ENCODE results near the gene SLC47A2. TPM values are rescaled to one million over a fixed set of nuclear protein-coding genes. Genes with fewer than 3 reads are reported as not detected.

Gene SLC47A2
- total and polyA plus RNA-seq, 2 of the 13 experiments (the other 11 are each of a cell fraction or from before 2014, with no cell fraction given), result 0.04 TPM; not detected in 1

DNA sequence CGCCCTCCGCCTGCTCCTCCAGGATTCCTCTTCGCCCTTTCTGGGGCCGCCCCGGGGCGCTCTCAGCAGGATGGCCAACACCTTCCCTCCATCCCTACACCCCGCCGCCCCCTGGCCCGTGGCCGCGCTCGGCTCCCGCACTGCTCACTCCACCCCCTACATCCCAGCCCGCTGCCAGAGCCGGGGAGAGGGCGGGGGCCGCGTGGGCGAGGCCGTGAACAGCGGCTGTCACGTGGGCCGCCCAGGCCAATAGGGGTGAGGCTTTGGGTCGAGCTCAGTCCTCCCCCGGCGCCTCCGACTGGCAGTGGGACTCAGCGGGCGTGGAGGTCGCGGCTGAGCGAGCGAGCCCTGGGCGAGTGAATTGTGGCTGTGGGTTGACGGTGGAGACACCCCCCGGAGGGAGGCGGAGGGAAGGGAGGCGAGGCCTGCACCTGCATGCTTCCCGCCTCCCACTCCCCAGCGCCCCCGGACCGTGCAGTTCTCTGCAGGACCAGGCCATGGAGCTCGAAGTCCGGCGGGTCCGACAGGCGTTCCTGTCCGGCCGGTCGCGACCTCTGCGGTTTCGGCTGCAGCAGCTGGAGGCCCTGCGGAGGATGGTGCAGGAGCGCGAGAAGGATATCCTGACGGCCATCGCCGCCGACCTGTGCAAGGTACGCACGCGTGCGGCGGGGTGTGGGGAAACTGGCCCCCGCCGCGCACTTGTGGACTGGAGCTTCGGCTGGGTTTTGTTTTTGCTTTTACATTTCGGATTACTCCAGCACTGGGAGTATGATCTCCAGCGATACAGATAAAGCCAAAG, 67.7 kb downstream of the SLC47A2 start, which contains the start of gene ALDH3A2 (continued):
- TF ChIP-seq, protein P1, sequence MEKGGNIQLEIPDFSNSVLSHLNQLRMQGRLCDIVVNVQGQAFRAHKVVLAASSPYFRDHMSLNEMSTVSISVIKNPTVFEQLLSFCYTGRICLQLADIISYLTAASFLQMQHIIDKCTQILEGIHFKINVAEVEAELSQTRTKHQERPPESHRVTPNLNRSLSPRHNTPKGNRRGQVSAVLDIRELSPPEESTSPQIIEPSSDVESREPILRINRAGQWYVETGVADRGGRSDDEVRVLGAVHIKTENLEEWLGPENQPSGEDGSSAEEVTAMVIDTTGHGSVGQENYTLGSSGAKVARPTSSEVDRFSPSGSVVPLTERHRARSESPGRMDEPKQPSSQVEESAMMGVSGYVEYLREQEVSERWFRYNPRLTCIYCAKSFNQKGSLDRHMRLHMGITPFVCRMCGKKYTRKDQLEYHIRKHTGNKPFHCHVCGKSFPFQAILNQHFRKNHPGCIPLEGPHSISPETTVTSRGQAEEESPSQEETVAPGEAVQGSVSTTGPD (CRISPR knock-in tag; IDR thresholded peaks at IDR 0.05), result peak; percentile 93
- TF ChIP-seq, protein P2, sequence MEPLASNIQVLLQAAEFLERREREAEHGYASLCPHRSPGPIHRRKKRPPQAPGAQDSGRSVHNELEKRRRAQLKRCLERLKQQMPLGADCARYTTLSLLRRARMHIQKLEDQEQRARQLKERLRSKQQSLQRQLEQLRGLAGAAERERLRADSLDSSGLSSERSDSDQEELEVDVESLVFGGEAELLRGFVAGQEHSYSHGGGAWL (CRISPR knock-in tag; IDR thresholded peaks at IDR 0.05), result peak; percentile 37
- no peak; the same call in 1 of the 2 replicates for TF ChIP-seq SAFB2 (CRISPR knock-in tag; IDR thresholded peaks at IDR 0.05; ENCODE audit: borderline replicate concordance, low read depth)
- TF ChIP-seq POLR2G (IDR thresholded peaks at IDR 0.05; ENCODE audit: low read depth, low read length), result peak; percentile 86
- TF ChIP-seq, protein P3, sequence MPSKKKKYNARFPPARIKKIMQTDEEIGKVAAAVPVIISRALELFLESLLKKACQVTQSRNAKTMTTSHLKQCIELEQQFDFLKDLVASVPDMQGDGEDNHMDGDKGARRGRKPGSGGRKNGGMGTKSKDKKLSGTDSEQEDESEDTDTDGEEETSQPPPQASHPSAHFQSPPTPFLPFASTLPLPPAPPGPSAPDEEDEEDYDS (CRISPR knock-in tag; IDR thresholded peaks at IDR 0.05), result peak; percentile 95
- peak; percentile 93 for TF ChIP-seq BRD4 (CRISPR knock-in tag; IDR thresholded peaks at IDR 0.05)
- TF ChIP-seq HNF4G (IDR thresholded peaks at IDR 0.05; ENCODE audit: borderline replicate concordance, low read depth, low read length), result peak; percentile 77
- peak; percentile 65; the same call in 1 of the 2 replicates for TF ChIP-seq HNF4G (CRISPR knock-in tag; IDR thresholded peaks at IDR 0.05; ENCODE audit: borderline replicate concordance, low read depth)
- TF ChIP-seq MXD4 (CRISPR knock-in tag; IDR thresholded peaks at IDR 0.05), result peak; percentile 95
- TF ChIP-seq MBD4 (IDR thresholded peaks at IDR 0.05; ENCODE audit: borderline replicate concordance, low read length), result no peak
- peak; percentile 94 for TF ChIP-seq ZNF333 (CRISPR knock-in tag; IDR thresholded peaks at IDR 0.05; ENCODE audit: borderline replicate concordance)
- no peak for TF ChIP-seq NFE2 (CRISPR knock-in tag; IDR thresholded peaks at IDR 0.05)
- peak; percentile 53 for TF ChIP-seq RBM22 (optimal IDR thresholded peaks at IDR 0.05; ENCODE audit: low read length)
- peak; percentile 94 for TF ChIP-seq ZSCAN21 (CRISPR knock-in tag; IDR thresholded peaks at IDR 0.05; ENCODE audit: borderline replicate concordance)
- TF ChIP-seq CREM (IDR thresholded peaks at IDR 0.05), result no peak; the same call in 1 of the 2 replicates
- TF ChIP-seq CREM (CRISPR knock-in tag; IDR thresholded peaks at IDR 0.05), result no peak
- TF ChIP-seq, protein P4, sequence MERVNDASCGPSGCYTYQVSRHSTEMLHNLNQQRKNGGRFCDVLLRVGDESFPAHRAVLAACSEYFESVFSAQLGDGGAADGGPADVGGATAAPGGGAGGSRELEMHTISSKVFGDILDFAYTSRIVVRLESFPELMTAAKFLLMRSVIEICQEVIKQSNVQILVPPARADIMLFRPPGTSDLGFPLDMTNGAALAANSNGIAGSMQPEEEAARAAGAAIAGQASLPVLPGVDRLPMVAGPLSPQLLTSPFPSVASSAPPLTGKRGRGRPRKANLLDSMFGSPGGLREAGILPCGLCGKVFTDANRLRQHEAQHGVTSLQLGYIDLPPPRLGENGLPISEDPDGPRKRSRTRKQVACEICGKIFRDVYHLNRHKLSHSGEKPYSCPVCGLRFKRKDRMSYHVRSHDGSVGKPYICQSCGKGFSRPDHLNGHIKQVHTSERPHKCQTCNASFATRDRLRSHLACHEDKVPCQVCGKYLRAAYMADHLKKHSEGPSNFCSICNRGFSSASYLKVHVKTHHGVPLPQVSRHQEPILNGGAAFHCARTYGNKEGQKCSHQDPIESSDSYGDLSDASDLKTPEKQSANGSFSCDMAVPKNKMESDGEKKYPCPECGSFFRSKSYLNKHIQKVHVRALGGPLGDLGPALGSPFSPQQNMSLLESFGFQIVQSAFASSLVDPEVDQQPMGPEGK (CRISPR knock-in tag; IDR thresholded peaks at IDR 0.05), result peak; percentile 99
- peak; percentile 61; the same call in 1 of the 2 replicates for TF ChIP-seq KDM5A (IDR thresholded peaks at IDR 0.05; ENCODE audit: borderline replicate concordance, low read length)
- peak; percentile 92 for TF ChIP-seq ZNF224 (CRISPR knock-in tag; IDR thresholded peaks at IDR 0.05)
- peak; percentile 82 for TF ChIP-seq ZNF121 (CRISPR knock-in tag; IDR thresholded peaks at IDR 0.05)
- TF ChIP-seq, protein P5, sequence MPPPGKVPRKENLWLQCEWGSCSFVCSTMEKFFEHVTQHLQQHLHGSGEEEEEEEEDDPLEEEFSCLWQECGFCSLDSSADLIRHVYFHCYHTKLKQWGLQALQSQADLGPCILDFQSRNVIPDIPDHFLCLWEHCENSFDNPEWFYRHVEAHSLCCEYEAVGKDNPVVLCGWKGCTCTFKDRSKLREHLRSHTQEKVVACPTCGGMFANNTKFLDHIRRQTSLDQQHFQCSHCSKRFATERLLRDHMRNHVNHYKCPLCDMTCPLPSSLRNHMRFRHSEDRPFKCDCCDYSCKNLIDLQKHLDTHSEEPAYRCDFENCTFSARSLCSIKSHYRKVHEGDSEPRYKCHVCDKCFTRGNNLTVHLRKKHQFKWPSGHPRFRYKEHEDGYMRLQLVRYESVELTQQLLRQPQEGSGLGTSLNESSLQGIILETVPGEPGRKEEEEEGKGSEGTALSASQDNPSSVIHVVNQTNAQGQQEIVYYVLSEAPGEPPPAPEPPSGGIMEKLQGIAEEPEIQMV (CRISPR knock-in tag; IDR thresholded peaks at IDR 0.05; ENCODE audit: low read depth), result peak; percentile 98
